Measurements from ENCODE around the gene RAD51B.

GRCh38 chr14:68279437-68279720 is 459.8 kb downstream of the RAD51B start:
- TF ChIP-seq, protein P1, sequence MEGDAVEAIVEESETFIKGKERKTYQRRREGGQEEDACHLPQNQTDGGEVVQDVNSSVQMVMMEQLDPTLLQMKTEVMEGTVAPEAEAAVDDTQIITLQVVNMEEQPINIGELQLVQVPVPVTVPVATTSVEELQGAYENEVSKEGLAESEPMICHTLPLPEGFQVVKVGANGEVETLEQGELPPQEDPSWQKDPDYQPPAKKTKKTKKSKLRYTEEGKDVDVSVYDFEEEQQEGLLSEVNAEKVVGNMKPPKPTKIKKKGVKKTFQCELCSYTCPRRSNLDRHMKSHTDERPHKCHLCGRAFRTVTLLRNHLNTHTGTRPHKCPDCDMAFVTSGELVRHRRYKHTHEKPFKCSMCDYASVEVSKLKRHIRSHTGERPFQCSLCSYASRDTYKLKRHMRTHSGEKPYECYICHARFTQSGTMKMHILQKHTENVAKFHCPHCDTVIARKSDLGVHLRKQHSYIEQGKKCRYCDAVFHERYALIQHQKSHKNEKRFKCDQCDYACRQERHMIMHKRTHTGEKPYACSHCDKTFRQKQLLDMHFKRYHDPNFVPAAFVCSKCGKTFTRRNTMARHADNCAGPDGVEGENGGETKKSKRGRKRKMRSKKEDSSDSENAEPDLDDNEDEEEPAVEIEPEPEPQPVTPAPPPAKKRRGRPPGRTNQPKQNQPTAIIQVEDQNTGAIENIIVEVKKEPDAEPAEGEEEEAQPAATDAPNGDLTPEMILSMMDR (conservative IDR thresholded peaks at IDR 0.05), result no peak
- TF ChIP-seq ZFX (IDR thresholded peaks at IDR 0.05), result no peak

Data from C4-2B (cell line).